HepG2 (cell line): ENCODE measurements around the gene CAPN8. TPM values are rescaled to one million over a fixed set of nuclear protein-coding genes. Genes with fewer than 3 reads are reported as not detected.

Experiments used
- ATAC-seq: fragments of 200-7000 bp; cut with Tn5 transposase; 3 replicates; pipeline ENCODE4 v1.9.1; 2020; ENCODE audit warnings: mild to moderate bottlenecking, moderate library complexity
- BruUV-seq: library from RNA; stranded (reverse); fragments of 400-500 nt; replicated peaks from 2 replicates; lab custom pipeline; 2021; lab: Mats Ljungman, UMichigan
- CTCF ChIA-PET: fragments of 300-600 bp; formaldehyde crosslinking; extraction: SDS; loops from one replicate; lab custom pipeline; 2021; ENCODE audit warnings: low total read pairs, inconsistent platforms, low intra/inter-chr PET ratio; lab: Yijun Ruan, JAX
- POLR2A ChIA-PET: fragments of 350-600 bp; sonication (Branson Sonifier 250); formaldehyde crosslinking; loops from one replicate; lab custom pipeline; 2020; ENCODE audit warnings: antibody characterized with exemption, inconsistent platforms; lab: Yijun Ruan, JAX
- DNase-seq: peaks from one replicate; pipeline ENCODE4 v3.0.0-alpha.2; 2015; ENCODE audit warnings: low spot score
- FAIRE-seq: peaks from 3 replicates; lab custom pipeline; 2011; peaks lifted over from hg19 to GRCh38; lab: Jason Lieb, UNC
- H2AFZ ChIP-seq: one replicate; pipeline ENCODE4 v1.6.1; 2011; ENCODE audit warnings: low read length, inconsistent platforms
- H3K27ac ChIP-seq: fragments of 300-600 bp; 3 replicates; pipeline ENCODE4 v1.8.0; 2011; ENCODE audit warnings: mixed run types, mild to moderate bottlenecking, mixed read lengths, low read length, inconsistent platforms; ENCODE audit not compliant: insufficient read depth; ENCODE audit errors: extremely low read length
- H3K27me3 ChIP-seq, 2 experiments: fragments of 200-600 bp in 1 of 2; 2 replicates in 1 of 2; 3 replicates in 1 of 2; pipeline versions ENCODE4 v1.6.0 to v1.8.0; 2011; ENCODE audit warnings: low read length in 2 of 2, mild to moderate bottlenecking in 2 of 2, moderate library complexity in 2 of 2, inconsistent platforms in 1 of 2; ENCODE audit not compliant: insufficient read depth in 2 of 2, control insufficient read depth in 1 of 2
- H3K36me3 ChIP-seq, 2 experiments: fragments of 200-600 bp in 1 of 2; replicated peaks in 1 of 2; 2 replicates in 1 of 2; 3 replicates in 1 of 2; pipeline versions ENCODE4 v1.5.1 to v1.8.0; 2011; ENCODE audit warnings: low read length in 2 of 2, inconsistent platforms in 1 of 2; ENCODE audit not compliant: insufficient read depth in 2 of 2, control insufficient read depth in 1 of 2
- H3K4me1 ChIP-seq: 2 replicates; pipeline ENCODE4 v1.5.1; 2012; ENCODE audit warnings: low read length, inconsistent platforms; ENCODE audit not compliant: insufficient read depth
- H3K4me2 ChIP-seq: 2 replicates; pipeline ENCODE4 v1.6.0; 2011; ENCODE audit warnings: low read depth, low read length, inconsistent platforms
- H3K4me3 ChIP-seq, 3 experiments: fragments of 200-600 bp in 1 of 3; sonication (generic), shearing (Covaris generic) in 1 of 3; replicated peaks in 1 of 3; 2 replicates each; pipeline ENCODE4 v1.5.1; 2011 to 2016; ENCODE audit warnings: low read length in 3 of 3, inconsistent platforms in 2 of 3, low read depth in 2 of 3, mild to moderate bottlenecking in 2 of 3, control low read depth in 1 of 3, mixed read lengths in 1 of 3; ENCODE audit not compliant: insufficient read depth in 1 of 3
- H3K79me2 ChIP-seq: one replicate; pipeline ENCODE4 v1.6.1; 2011; ENCODE audit warnings: low read length, inconsistent platforms; ENCODE audit not compliant: insufficient read depth
- H3K9ac ChIP-seq: 2 replicates; pipeline ENCODE4 v1.6.0; 2011; ENCODE audit warnings: mild to moderate bottlenecking, low read depth, low read length, inconsistent platforms; ENCODE audit not compliant: insufficient read depth
- H3K9me3 ChIP-seq: 2 replicates; pipeline ENCODE4 v1.5.1; 2012; ENCODE audit warnings: mild to moderate bottlenecking, low read length
- H4K20me1 ChIP-seq: 2 replicates; pipeline ENCODE4 v1.6.0; 2011; ENCODE audit warnings: inconsistent platforms, mild to moderate bottlenecking, low read length, moderate library complexity; ENCODE audit not compliant: insufficient read depth
- MATR3 ChIP-seq: sonication (generic); formaldehyde crosslinking; IDR thresholded peaks from 2 replicates; pipeline ENCODE4 v1.4.0; 2020; ENCODE audit warnings: missing genetic modification reagents
- NAIF1 ChIP-seq: sonication (generic); formaldehyde crosslinking; IDR thresholded peaks from 2 replicates; pipeline ENCODE4 v1.5.0; 2020; ENCODE audit warnings: mild to moderate bottlenecking, missing genetic modification reagents, borderline replicate concordance
- NR1H2 ChIP-seq: sonication (generic); formaldehyde crosslinking; IDR thresholded peaks from 2 replicates; pipeline ENCODE4 v1.8.1; 2022; ENCODE audit warnings: low read depth, missing genetic modification reagents, borderline replicate concordance
- POLR2AphosphoS5 ChIP-seq: IDR thresholded peaks from 2 replicates; pipeline ENCODE4 v1.6.1; 2012; ENCODE audit warnings: low read depth, low read length
- SP1 ChIP-seq, 2 experiments: fragments of 450-650 bp in 1 of 2; sonication (generic) in 1 of 2; formaldehyde crosslinking in 1 of 2; IDR thresholded peaks; 2 replicates each; pipeline versions ENCODE4 v1.4.0 to v1.6.1; 2016 to 2020; ENCODE audit warnings: missing genetic modification reagents in 1 of 2
- TBP ChIP-seq: sonication (generic); formaldehyde crosslinking; IDR thresholded peaks from 2 replicates; pipeline ENCODE4 v1.5.0; 2020; ENCODE audit warnings: missing genetic modification reagents
- ZNF20 ChIP-seq: sonication (generic); formaldehyde crosslinking; IDR thresholded peaks from 2 replicates; pipeline ENCODE4 v1.4.0; 2020; ENCODE audit warnings: mild to moderate bottlenecking, moderate library complexity, missing genetic modification reagents
- ZNF24 ChIP-seq: fragments of 450-650 bp; IDR thresholded peaks from 2 replicates; pipeline ENCODE4 v1.6.1; 2017; ENCODE audit warnings: antibody characterized with exemption, mild to moderate bottlenecking
- ZNF256 ChIP-seq: sonication (generic); formaldehyde crosslinking; conservative IDR thresholded peaks from 2 replicates; pipeline ENCODE4 v1.4.0; 2020; ENCODE audit warnings: missing genetic modification reagents
- ZNF589 ChIP-seq: sonication (generic); formaldehyde crosslinking; conservative IDR thresholded peaks from 2 replicates; pipeline ENCODE4 v1.8.0; 2022; ENCODE audit warnings: mild to moderate bottlenecking, moderate library complexity, missing genetic modification reagents
- ZNF607 ChIP-seq: sonication (generic); formaldehyde crosslinking; IDR thresholded peaks from 2 replicates; pipeline ENCODE4 v1.5.1; 2020; ENCODE audit warnings: missing genetic modification reagents, mild to moderate bottlenecking, borderline replicate concordance
- ZNF75D ChIP-seq: sonication (generic); formaldehyde crosslinking; IDR thresholded peaks from 2 replicates; pipeline ENCODE4 v1.8.1; 2023; ENCODE audit warnings: missing genetic modification reagents, mild to moderate bottlenecking, borderline replicate concordance
- WGBS: methylation state at CpG from one replicate; pipeline ENCODE4 v1.1.6; 2017; ENCODE audit warnings: low lambda C conversion rate; 5-methylcytosine and 5-hydroxymethylcytosine counted together
- in situ Hi-C: cut with HindIII; loops from 2 replicates; pipeline ENCODE4 v1.10.0; 2017; ENCODE audit warnings: low pct_unique_long_range_greater_than_20kb; ENCODE audit not compliant: extremely low pct_ligation_motif_present
- intact Hi-C: fragments of 100-400 bp; cut with micrococcal nuclease; formaldehyde crosslinking; loops from one replicate; pipeline ENCODE4 v1.10.0; 2022; ENCODE audit not compliant: unreplicated experiment
- polyA plus RNA-seq, 8 experiments: library from polyadenylated mRNA; depleted of rRNA in 3 of 8; stranded (reverse) in 7 of 8; unstranded in 1 of 8; fragments of >200 nt; fragmentation: Illumina TruSeq in 4 of 8; extraction: Trizol in 4 of 8; gene quantifications; 2 replicates each; pipeline versions ENCODE4 v1.2.1 to v1.2.3, GENCODE V29; 2011 to 2016; ENCODE audit warnings: low read depth in 4 of 8, missing spikeins in 1 of 8, mixed read lengths in 1 of 8; ENCODE audit not compliant: insufficient read depth in 1 of 8
- total RNA-seq, 5 experiments: library from RNA; depleted of rRNA; stranded (reverse); fragments of >200 nt; fragmentation: Illumina TruSeq; extraction: Trizol; gene quantifications; 2 replicates each; pipeline ENCODE4 v1.2.3, GENCODE V29; 2016; ENCODE audit warnings: low read depth in 1 of 5
- TF ChIP-seq, protein P1 (sequence below): sonication (generic); formaldehyde crosslinking; IDR thresholded peaks from 2 replicates; pipeline ENCODE4 v1.4.0; 2020; ENCODE audit warnings: mild to moderate bottlenecking, missing genetic modification reagents
- TF ChIP-seq, protein P2 (sequence below): sonication (generic); formaldehyde crosslinking; IDR thresholded peaks from 2 replicates; pipeline ENCODE4 v1.9.0; 2021; ENCODE audit warnings: missing genetic modification reagents, borderline replicate concordance

CAPN8 gene
- total and polyA plus RNA-seq, 2 of the 13 experiments (the other 11 are each of a cell fraction or from before 2014, with no cell fraction given) = 0.20 to 0.25 TPM

DNA sequence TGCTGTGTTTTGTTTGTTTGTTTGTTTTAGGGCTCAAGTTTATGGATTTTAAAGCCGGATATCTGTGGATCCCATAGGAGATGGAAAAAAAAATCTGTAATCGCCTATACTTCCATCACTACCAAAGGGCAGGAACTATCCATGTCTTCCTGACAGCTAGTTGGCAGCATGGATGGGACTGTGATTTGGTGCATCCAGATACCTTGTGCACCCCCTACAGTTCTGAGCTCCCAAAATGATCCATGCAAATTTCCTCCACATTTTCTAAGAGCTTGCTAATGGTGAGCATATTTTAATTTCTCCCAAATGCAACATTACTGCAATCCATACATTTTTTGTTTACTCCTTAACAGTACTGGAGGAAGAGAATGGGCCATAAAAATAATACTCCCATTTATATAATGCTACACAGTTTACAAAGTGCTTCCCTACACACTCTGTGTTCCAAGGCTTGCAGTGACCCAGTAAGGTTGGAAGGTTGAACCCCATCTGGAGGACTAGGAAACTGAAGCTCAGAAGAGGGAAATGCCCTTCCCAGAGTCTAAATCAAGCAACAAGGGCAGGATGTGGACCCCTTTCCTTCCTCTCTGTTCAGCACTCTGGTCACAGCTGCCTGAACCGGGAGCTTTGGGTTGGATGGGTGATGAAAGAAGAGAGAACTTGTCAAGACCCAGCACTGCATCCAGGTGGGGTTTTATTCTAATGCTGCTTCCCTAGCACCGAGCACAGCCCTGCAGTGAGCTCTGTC lies 48.0 kb downstream of the CAPN8 start:
- CTCF ChIA-PET = no interaction called here
- H2AFZ ChIP-seq = no peak overlapping the region
- no peak overlapping the region for H3K27ac ChIP-seq
- no peak overlapping the region for H3K4me3 ChIP-seq
- intact Hi-C loops = no loop called here
- H3K27me3 ChIP-seq = peaks cover 0 to 5% of the 10 kb centered on the region in 2 experiments; a peak in 1 of 5 replicates
- H3K36me3 ChIP-seq = no peaks in the 10 kb centered on the region
- H3K9ac ChIP-seq = no peak overlapping the region
- no peak overlapping the region for H3K4me2 ChIP-seq
- in situ Hi-C loops = no loop called here
- peaks cover 45% of the 10 kb centered on the region for H3K4me1 ChIP-seq
- ATAC-seq (no peak), FAIRE-seq (no peak), DNase-seq (no peak)
- BruUV-seq = no TSS peak
- POLR2A ChIA-PET = no interaction called here
- 62% methylated on average over 3 of the region's 4 CpGs for WGBS
- H3K79me2 ChIP-seq = no peaks in the 10 kb centered on the region
- no peaks in the 10 kb centered on the region for H4K20me1 ChIP-seq
- no peaks in the 10 kb centered on the region for H3K9me3 ChIP-seq
- TF ChIP-seq ZNF75D (CRISPR knock-in tag) = no peak
- no peak for TF ChIP-seq NAIF1 (CRISPR knock-in tag)
- TF ChIP-seq, protein P1, sequence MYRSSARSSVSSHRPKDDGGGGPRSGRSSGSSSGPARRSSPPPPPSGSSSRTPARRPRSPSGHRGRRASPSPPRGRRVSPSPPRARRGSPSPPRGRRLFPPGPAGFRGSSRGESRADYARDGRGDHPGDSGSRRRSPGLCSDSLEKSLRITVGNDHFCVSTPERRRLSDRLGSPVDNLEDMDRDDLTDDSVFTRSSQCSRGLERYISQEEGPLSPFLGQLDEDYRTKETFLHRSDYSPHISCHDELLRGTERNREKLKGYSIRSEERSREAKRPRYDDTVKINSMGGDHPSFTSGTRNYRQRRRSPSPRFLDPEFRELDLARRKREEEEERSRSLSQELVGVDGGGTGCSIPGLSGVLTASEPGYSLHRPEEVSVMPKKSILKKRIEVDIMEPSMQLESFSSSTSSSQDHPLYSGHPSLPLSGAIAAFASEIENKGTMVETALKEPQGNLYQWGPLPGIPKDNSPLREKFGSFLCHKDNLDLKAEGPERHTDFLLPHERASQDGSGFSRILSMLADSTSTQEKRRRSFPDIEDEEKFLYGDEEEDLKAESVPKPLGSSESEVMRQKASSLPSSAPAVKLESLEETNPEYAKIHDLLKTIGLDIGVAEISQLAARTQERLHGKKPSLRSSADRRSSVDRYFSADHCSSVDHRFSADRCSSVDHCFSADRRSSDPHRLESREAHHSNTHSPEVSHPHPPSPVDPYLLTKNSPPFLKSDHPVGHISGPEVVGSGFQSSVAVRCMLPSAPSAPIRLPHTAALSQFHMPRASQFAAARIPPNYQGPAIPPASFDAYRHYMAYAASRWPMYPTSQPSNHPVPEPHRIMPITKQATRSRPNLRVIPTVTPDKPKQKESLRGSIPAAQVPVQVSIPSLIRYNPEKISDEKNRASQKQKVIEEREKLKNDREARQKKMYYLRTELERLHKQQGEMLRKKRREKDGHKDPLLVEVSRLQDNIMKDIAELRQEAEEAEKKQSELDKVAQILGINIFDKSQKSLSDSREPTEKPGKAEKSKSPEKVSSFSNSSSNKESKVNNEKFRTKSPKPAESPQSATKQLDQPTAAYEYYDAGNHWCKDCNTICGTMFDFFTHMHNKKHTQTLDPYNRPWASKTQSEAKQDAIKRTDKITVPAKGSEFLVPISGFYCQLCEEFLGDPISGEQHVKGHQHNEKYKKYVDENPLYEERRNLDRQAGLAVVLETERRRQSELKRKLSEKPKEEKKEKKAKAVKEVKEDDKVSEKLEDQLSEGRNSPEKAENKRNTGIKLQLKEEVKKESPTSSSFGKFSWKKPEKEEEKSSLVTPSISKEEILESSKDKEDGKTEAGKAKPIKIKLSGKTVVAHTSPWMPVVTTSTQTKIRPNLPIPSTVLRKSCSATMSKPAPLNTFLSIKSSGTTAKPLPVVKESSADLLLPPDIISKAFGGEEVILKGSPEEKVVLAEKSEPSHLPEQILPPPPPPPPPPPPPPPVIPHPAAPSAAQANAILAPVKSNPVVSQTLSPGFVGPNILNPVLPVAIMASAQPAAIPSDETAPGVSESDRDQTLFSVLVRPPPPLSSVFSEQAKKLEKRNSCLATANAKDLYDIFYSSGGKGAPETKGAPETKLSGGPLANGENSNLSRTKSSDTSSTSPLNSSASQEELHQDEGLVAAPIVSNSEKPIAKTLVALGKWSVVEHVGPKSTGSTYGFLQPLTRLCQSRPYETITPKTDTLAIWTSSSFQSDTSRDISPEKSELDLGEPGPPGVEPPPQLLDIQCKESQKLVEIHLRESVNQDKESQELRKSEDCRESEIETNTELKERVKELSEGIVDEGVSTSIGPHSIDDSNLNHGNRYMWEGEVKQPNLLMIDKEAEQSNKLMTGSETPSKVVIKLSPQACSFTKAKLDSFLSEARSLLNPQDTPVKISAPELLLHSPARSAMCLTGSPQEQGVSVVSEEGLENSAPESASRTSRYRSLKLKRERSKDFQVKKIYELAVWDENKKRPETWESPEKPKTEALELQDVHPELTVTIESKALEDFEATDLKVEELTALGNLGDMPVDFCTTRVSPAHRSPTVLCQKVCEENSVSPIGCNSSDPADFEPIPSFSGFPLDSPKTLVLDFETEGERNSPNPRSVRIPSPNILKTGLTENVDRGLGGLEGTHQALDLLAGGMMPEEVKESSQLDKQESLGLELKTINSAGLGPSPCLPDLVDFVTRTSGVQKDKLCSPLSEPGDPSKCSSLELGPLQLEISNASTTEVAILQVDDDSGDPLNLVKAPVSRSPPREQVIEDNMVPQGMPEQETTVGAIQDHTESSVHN (CRISPR knock-in tag) = no peak
- no peak for TF ChIP-seq ZNF607 (CRISPR knock-in tag)
- no peak for TF ChIP-seq ZNF589
- TF ChIP-seq ZNF24 = no peak
- TF ChIP-seq NR1H2 (CRISPR knock-in tag) = no peak
- TF ChIP-seq, protein P2, sequence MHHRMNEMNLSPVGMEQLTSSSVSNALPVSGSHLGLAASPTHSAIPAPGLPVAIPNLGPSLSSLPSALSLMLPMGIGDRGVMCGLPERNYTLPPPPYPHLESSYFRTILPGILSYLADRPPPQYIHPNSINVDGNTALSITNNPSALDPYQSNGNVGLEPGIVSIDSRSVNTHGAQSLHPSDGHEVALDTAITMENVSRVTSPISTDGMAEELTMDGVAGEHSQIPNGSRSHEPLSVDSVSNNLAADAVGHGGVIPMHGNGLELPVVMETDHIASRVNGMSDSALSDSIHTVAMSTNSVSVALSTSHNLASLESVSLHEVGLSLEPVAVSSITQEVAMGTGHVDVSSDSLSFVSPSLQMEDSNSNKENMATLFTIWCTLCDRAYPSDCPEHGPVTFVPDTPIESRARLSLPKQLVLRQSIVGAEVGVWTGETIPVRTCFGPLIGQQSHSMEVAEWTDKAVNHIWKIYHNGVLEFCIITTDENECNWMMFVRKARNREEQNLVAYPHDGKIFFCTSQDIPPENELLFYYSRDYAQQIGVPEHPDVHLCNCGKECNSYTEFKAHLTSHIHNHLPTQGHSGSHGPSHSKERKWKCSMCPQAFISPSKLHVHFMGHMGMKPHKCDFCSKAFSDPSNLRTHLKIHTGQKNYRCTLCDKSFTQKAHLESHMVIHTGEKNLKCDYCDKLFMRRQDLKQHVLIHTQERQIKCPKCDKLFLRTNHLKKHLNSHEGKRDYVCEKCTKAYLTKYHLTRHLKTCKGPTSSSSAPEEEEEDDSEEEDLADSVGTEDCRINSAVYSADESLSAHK (CRISPR knock-in tag) = no peak
- TF ChIP-seq TBP = no peak
- TF ChIP-seq POLR2AphosphoS5 = no peak
- no peak for TF ChIP-seq SP1 (IDR thresholded peaks at IDR 0.05)
- TF ChIP-seq SP1 (CRISPR knock-in tag; IDR thresholded peaks at IDR 0.05) = no peak
- TF ChIP-seq MATR3 = no peak
- no peak for TF ChIP-seq ZNF20 (CRISPR knock-in tag)
- no peak for TF ChIP-seq ZNF256 (CRISPR knock-in tag)
